HEK293 (cell line): ENCODE measurements around the gene IRX5.

ENCODE experiments used
- BCL11A ChIP-seq: fragments of 450-650 bp; formaldehyde crosslinking; IDR thresholded peaks from 2 replicates; pipeline ENCODE4 v1.5.1; 2016; ENCODE audit warnings: low read depth, missing biosample characterization, missing genetic modification characterization
- BCL11B ChIP-seq: fragments of 450-650 bp; formaldehyde crosslinking; IDR thresholded peaks from 2 replicates; pipeline ENCODE4 v1.5.1; 2016; ENCODE audit warnings: low read depth, missing biosample characterization, missing genetic modification characterization
- CTCF ChIP-seq: fragments of 450-650 bp; formaldehyde crosslinking; IDR thresholded peaks from 2 replicates; pipeline ENCODE4 v1.5.1; 2016; ENCODE audit warnings: missing biosample characterization, missing genetic modification characterization
- HOXA7 ChIP-seq: sonication (generic); formaldehyde crosslinking; IDR thresholded peaks from 2 replicates; pipeline ENCODE4 v1.8.1; 2022; ENCODE audit warnings: missing genetic modification reagents, borderline replicate concordance
- HOXD13 ChIP-seq: sonication (generic); formaldehyde crosslinking; IDR thresholded peaks from 2 replicates; pipeline ENCODE4 v1.8.0; 2022; ENCODE audit warnings: missing genetic modification reagents, borderline replicate concordance
- KLF10 ChIP-seq: fragments of 450-650 bp; IDR thresholded peaks from 2 replicates; pipeline ENCODE4 v1.5.1; 2018; ENCODE audit warnings: missing biosample characterization, mild to moderate bottlenecking, missing genetic modification characterization
- KLF16 ChIP-seq: fragments of 450-650 bp; formaldehyde crosslinking; IDR thresholded peaks from 2 replicates; pipeline ENCODE4 v1.5.1; 2017; ENCODE audit warnings: missing biosample characterization, missing genetic modification characterization
- PATZ1 ChIP-seq: fragments of 450-650 bp; formaldehyde crosslinking; IDR thresholded peaks from 2 replicates; pipeline ENCODE4 v1.5.1; 2016; ENCODE audit warnings: missing biosample characterization, missing genetic modification characterization
- SCRT2 ChIP-seq: fragments of 450-650 bp; formaldehyde crosslinking; IDR thresholded peaks from 2 replicates; pipeline ENCODE4 v1.5.1; 2016; ENCODE audit warnings: missing biosample characterization, missing genetic modification characterization
- YY1 ChIP-seq: fragments of 450-650 bp; formaldehyde crosslinking; IDR thresholded peaks from 2 replicates; pipeline ENCODE4 v1.5.1; 2018; ENCODE audit warnings: missing biosample characterization, missing genetic modification characterization
- ZBTB1 ChIP-seq: fragments of 450-650 bp; formaldehyde crosslinking; IDR thresholded peaks from 2 replicates; pipeline ENCODE4 v1.5.1; 2016; ENCODE audit warnings: missing biosample characterization, missing genetic modification characterization
- ZFP69B ChIP-seq: fragments of 450-650 bp; formaldehyde crosslinking; IDR thresholded peaks from 2 replicates; pipeline ENCODE4 v1.5.1; 2016; ENCODE audit warnings: missing biosample characterization, missing genetic modification characterization
- ZNF114 ChIP-seq: fragments of 450-650 bp; formaldehyde crosslinking; IDR thresholded peaks from 2 replicates; pipeline ENCODE4 v1.5.0; 2017; ENCODE audit warnings: missing biosample characterization, missing genetic modification characterization
- ZNF140 ChIP-seq: fragments of 450-650 bp; formaldehyde crosslinking; IDR thresholded peaks from 2 replicates; pipeline ENCODE4 v1.5.1; 2016; ENCODE audit warnings: missing biosample characterization, missing genetic modification characterization
- ZNF202 ChIP-seq: fragments of 450-650 bp; formaldehyde crosslinking; IDR thresholded peaks from 2 replicates; pipeline ENCODE4 v1.5.1; 2016; ENCODE audit warnings: missing biosample characterization, missing genetic modification characterization, borderline replicate concordance
- ZNF302 ChIP-seq: fragments of 450-650 bp; formaldehyde crosslinking; IDR thresholded peaks from 2 replicates; pipeline ENCODE4 v1.5.1; 2016; ENCODE audit warnings: missing biosample characterization, missing genetic modification characterization, low read depth
- ZNF311 ChIP-seq: fragments of 450-650 bp; formaldehyde crosslinking; IDR thresholded peaks from 2 replicates; pipeline ENCODE4 v1.5.1; 2017; ENCODE audit warnings: missing biosample characterization, missing genetic modification characterization, borderline replicate concordance
- ZNF391 ChIP-seq: fragments of 450-650 bp; formaldehyde crosslinking; IDR thresholded peaks from 2 replicates; pipeline ENCODE4 v1.5.1; 2016; ENCODE audit warnings: low read depth, missing biosample characterization, missing genetic modification characterization, borderline replicate concordance
- ZNF426 ChIP-seq: fragments of 450-650 bp; formaldehyde crosslinking; IDR thresholded peaks from 2 replicates; pipeline ENCODE4 v1.5.1; 2017; ENCODE audit warnings: missing biosample characterization, missing genetic modification characterization, mild to moderate bottlenecking, inconsistent platforms, moderate library complexity
- ZNF449 ChIP-seq: fragments of 450-650 bp; formaldehyde crosslinking; IDR thresholded peaks from 2 replicates; pipeline ENCODE4 v1.5.1; 2017; ENCODE audit warnings: missing biosample characterization, mild to moderate bottlenecking, missing genetic modification characterization, moderate library complexity
- ZNF558 ChIP-seq: fragments of 450-650 bp; formaldehyde crosslinking; IDR thresholded peaks from 2 replicates; pipeline ENCODE4 v1.5.1; 2016; ENCODE audit warnings: missing biosample characterization, missing genetic modification characterization
- ZNF560 ChIP-seq: fragments of 450-650 bp; formaldehyde crosslinking; IDR thresholded peaks from 2 replicates; pipeline ENCODE4 v1.5.1; 2017; ENCODE audit warnings: missing biosample characterization, missing genetic modification characterization, borderline replicate concordance
- ZNF571 ChIP-seq: fragments of 450-650 bp; formaldehyde crosslinking; IDR thresholded peaks from 2 replicates; pipeline ENCODE4 v1.5.0; 2017; ENCODE audit warnings: missing biosample characterization, missing genetic modification characterization
- ZNF623 ChIP-seq: fragments of 450-650 bp; formaldehyde crosslinking; IDR thresholded peaks from 2 replicates; pipeline ENCODE4 v1.5.1; 2016; ENCODE audit warnings: missing biosample characterization, missing genetic modification characterization
- ZNF654 ChIP-seq: fragments of 450-650 bp; formaldehyde crosslinking; IDR thresholded peaks from 2 replicates; pipeline ENCODE4 v1.5.1; 2016; ENCODE audit warnings: low read depth, missing biosample characterization, missing genetic modification characterization
- ZNF701 ChIP-seq: fragments of 450-650 bp; formaldehyde crosslinking; IDR thresholded peaks from 2 replicates; pipeline ENCODE4 v1.5.1; 2016; ENCODE audit warnings: missing biosample characterization, missing genetic modification characterization
- ZNF747 ChIP-seq: fragments of 450-650 bp; formaldehyde crosslinking; IDR thresholded peaks from 2 replicates; pipeline ENCODE4 v1.5.1; 2016; ENCODE audit warnings: missing biosample characterization, missing genetic modification characterization
- ZNF776 ChIP-seq: fragments of 450-650 bp; formaldehyde crosslinking; IDR thresholded peaks from 2 replicates; pipeline ENCODE4 v1.5.0; 2017; ENCODE audit warnings: missing biosample characterization, missing genetic modification characterization, borderline replicate concordance
- ZNF777 ChIP-seq: fragments of 450-650 bp; formaldehyde crosslinking; IDR thresholded peaks from 2 replicates; pipeline ENCODE4 v1.5.1; 2017; ENCODE audit warnings: missing biosample characterization, missing genetic modification characterization, borderline replicate concordance
- ZNF791 ChIP-seq: fragments of 450-650 bp; formaldehyde crosslinking; IDR thresholded peaks from 2 replicates; pipeline ENCODE4 v1.5.1; 2016; ENCODE audit warnings: missing biosample characterization, missing genetic modification characterization
- TF ChIP-seq, protein P1 (sequence below): IDR thresholded peaks from 2 replicates; pipeline ENCODE4 v1.6.1; 2011; ENCODE audit warnings: mild to moderate bottlenecking, low read depth, low read length, borderline replicate concordance
- TF ChIP-seq, protein P2 (sequence below): fragments of 450-650 bp; formaldehyde crosslinking; IDR thresholded peaks from 2 replicates; pipeline ENCODE4 v1.5.1; 2016; ENCODE audit warnings: missing biosample characterization, missing genetic modification characterization
- TF ChIP-seq, protein P3 (sequence below): sonication (generic); formaldehyde crosslinking; IDR thresholded peaks from 2 replicates; pipeline ENCODE4 v1.8.1; 2022; ENCODE audit warnings: mild to moderate bottlenecking, moderate library complexity, missing genetic modification reagents

The IRX5 gene

GRCh38 chr16:54957403-54958166, 26.9 kb downstream of the IRX5 start (continued):
- TF ChIP-seq ZNF426 (tag by site-specific recombination), result no peak
- TF ChIP-seq ZNF701 (tag by site-specific recombination), result no peak
- no peak for TF ChIP-seq BCL11A (tag by site-specific recombination)
- TF ChIP-seq, protein P1, sequence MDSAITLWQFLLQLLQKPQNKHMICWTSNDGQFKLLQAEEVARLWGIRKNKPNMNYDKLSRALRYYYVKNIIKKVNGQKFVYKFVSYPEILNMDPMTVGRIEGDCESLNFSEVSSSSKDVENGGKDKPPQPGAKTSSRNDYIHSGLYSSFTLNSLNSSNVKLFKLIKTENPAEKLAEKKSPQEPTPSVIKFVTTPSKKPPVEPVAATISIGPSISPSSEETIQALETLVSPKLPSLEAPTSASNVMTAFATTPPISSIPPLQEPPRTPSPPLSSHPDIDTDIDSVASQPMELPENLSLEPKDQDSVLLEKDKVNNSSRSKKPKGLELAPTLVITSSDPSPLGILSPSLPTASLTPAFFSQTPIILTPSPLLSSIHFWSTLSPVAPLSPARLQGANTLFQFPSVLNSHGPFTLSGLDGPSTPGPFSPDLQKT, result no peak
- no peak for TF ChIP-seq BCL11B (tag by site-specific recombination)
- no peak for TF ChIP-seq ZNF747 (tag by site-specific recombination)
- no peak for TF ChIP-seq ZNF311 (tag by site-specific recombination)
- TF ChIP-seq ZNF777 (tag by site-specific recombination), result no peak
- TF ChIP-seq KLF16 (tag by site-specific recombination), result no peak
- no peak for TF ChIP-seq ZNF302 (tag by site-specific recombination)
- no peak for TF ChIP-seq HOXD13 (CRISPR knock-in tag)
- no peak for TF ChIP-seq PATZ1 (tag by site-specific recombination)
- no peak for TF ChIP-seq ZNF449 (tag by site-specific recombination)
- no peak for TF ChIP-seq SCRT2
- TF ChIP-seq ZNF114 (tag by site-specific recombination), result no peak
- TF ChIP-seq ZNF571 (tag by site-specific recombination), result no peak
- TF ChIP-seq CTCF (tag by site-specific recombination), result peak; percentile 75
- no peak for TF ChIP-seq ZBTB1 (tag by site-specific recombination)
- 0 out of 2 replicates have a peak, but pooled peaks have one; percentile 23 for TF ChIP-seq ZFP69B (tag by site-specific recombination)
- TF ChIP-seq HOXA7, result no peak
- TF ChIP-seq ZNF140, result no peak
- no peak for TF ChIP-seq ZNF623 (tag by site-specific recombination)
- TF ChIP-seq ZNF654 (tag by site-specific recombination), result peak; percentile 75
- TF ChIP-seq ZNF776 (tag by site-specific recombination), result no peak
- no peak for TF ChIP-seq ZNF202 (tag by site-specific recombination)
- TF ChIP-seq, protein P2, sequence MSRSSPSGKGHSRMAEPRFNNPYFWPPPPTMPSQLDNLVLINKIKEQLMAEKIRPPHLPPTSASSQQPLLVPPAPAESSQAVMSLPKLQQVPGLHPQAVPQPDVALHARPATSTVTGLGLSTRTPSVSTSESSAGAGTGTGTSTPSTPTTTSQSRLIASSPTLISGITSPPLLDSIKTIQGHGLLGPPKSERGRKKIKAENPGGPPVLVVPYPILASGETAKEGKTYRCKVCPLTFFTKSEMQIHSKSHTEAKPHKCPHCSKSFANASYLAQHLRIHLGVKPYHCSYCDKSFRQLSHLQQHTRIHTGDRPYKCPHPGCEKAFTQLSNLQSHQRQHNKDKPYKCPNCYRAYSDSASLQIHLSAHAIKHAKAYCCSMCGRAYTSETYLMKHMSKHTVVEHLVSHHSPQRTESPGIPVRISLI, result peak; percentile 92
- TF ChIP-seq ZNF791 (tag by site-specific recombination), result no peak
- TF ChIP-seq ZNF391, result no peak
- no peak for TF ChIP-seq KLF10 (tag by site-specific recombination)
- no peak for TF ChIP-seq YY1 (tag by site-specific recombination)
- no peak for TF ChIP-seq ZNF560 (tag by site-specific recombination)
- TF ChIP-seq, protein P3, sequence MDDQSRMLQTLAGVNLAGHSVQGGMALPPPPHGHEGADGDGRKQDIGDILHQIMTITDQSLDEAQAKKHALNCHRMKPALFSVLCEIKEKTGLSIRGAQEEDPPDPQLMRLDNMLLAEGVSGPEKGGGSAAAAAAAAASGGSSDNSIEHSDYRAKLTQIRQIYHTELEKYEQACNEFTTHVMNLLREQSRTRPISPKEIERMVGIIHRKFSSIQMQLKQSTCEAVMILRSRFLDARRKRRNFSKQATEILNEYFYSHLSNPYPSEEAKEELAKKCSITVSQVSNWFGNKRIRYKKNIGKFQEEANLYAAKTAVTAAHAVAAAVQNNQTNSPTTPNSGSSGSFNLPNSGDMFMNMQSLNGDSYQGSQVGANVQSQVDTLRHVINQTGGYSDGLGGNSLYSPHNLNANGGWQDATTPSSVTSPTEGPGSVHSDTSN (CRISPR knock-in tag), result no peak
- no peak for TF ChIP-seq ZNF558
